OCI-LY7 (cell line): ENCODE measurements around the gene KRT81.

ENCODE experiments used
- EZH2phosphoT487 ChIP-seq: fragments of 200-600 bp; sonication (generic); IDR thresholded peaks from 2 replicates; pipeline ENCODE4 v1.6.1; 2018; ENCODE audit warnings: low read depth, borderline replicate concordance, mild to moderate bottlenecking, mixed run types, antibody characterized with exemption, low read length, moderate library complexity, mixed read lengths
- TF ChIP-seq, protein P1 (sequence below): fragments of 200-600 bp; sonication (generic); conservative IDR thresholded peaks from 2 replicates; pipeline ENCODE4 v1.5.1; 2014; ENCODE audit warnings: mild to moderate bottlenecking, antibody characterized with exemption, low read length, moderate library complexity, mixed read lengths

DNA sequence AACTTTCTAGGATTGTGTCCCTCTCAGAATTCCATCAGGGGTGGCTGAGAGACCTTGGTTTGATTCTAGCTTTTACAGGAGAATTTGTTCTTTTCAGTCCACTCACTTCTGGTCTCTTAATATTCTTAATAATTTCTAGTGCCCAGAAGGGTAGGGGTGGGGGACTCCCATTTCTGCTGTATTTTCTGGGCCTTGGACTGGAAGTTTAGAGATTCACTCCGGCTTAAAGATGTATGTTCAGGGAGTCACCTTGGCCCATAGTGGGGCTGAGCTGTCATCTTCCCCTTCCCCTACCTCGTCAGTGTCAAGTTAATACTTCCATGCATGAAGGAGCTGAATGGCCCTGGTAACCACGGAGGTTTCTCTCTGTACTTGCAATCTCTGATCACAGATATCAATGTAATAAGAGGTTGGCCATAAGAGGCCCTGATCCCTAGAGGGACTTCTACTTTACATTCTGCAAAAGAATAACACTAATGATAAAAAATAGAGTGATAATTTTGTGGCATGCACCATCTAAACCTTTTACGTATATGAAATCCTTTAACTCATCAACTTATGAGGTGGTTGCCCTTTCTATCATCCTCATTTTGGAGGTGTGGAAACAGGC lies 6.7 kb downstream of the KRT81 start:
- TF ChIP-seq, protein P1, sequence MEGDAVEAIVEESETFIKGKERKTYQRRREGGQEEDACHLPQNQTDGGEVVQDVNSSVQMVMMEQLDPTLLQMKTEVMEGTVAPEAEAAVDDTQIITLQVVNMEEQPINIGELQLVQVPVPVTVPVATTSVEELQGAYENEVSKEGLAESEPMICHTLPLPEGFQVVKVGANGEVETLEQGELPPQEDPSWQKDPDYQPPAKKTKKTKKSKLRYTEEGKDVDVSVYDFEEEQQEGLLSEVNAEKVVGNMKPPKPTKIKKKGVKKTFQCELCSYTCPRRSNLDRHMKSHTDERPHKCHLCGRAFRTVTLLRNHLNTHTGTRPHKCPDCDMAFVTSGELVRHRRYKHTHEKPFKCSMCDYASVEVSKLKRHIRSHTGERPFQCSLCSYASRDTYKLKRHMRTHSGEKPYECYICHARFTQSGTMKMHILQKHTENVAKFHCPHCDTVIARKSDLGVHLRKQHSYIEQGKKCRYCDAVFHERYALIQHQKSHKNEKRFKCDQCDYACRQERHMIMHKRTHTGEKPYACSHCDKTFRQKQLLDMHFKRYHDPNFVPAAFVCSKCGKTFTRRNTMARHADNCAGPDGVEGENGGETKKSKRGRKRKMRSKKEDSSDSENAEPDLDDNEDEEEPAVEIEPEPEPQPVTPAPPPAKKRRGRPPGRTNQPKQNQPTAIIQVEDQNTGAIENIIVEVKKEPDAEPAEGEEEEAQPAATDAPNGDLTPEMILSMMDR: no peak
- TF ChIP-seq EZH2phosphoT487: no peak
